ENCODE measurements around the gene GDPGP1. TPM values are rescaled to one million over a fixed set of nuclear protein-coding genes. Genes with fewer than 3 reads are reported as not detected.

Gene GDPGP1
- total RNA-seq, 1 experiment from 2014 or later: 4.2 TPM

DNA sequence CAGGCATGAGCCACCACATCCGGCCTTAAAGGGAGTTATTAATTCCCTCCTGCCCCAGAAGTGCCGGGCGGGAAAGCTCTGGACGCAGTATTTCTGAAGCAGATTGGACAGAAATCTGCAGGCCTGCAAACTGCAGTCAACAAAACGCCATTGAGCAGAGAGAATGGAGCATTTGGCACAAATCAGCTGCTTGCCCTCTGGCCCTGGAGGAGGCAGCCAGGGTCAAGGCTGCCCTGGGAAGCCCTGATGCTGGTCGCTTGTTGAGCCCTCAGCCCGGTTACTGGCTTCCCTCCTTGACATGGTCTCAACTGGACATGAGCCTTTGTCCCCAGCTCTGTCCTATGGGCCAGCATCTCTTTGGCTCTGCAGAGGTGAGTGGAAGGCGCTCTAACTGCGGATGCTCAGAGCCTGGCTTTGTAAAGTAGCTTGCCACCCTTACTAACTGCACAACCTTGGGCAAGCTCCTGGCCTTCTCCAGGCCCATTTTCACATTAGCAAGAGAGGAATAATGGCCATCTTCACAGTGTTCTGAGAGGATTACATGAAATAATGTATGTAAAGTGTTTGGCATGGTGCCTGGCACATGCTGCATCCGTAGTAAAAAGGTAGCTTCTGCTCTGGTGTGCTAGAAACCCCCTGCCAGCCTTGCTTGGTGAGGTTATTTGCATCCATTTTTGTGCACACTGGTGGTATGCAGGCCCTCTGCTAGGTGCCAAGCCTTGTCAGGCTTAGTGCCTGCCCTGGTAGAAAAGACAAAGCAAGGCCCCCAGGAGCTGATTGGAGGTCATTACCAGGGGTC is 28.8 kb upstream of the GDPGP1 start:
- DNase-seq (ENCODE audit: low read depth): no peak

DNA sequence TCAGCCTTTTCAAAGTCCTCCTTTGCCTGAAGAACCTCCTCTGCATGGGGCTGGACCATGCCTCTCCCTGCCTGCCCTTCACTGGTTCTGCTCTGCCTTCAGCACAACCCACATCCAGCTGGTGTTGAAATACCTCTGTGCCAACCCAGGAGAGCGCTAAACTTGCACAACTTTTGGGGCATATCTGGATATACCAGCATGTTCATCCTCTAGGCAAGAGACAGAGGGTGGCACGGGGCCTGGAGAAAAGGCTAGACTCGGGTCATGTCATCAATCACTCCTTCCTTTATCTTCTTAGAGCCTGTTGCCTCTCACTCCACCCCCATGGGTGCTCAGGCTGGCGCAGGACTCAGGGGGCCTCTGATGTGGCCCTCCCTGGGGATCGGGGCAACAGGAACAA is 28.1 kb upstream of the GDPGP1 start:
- no peak for DNase-seq (ENCODE audit: low read depth)

DNA sequence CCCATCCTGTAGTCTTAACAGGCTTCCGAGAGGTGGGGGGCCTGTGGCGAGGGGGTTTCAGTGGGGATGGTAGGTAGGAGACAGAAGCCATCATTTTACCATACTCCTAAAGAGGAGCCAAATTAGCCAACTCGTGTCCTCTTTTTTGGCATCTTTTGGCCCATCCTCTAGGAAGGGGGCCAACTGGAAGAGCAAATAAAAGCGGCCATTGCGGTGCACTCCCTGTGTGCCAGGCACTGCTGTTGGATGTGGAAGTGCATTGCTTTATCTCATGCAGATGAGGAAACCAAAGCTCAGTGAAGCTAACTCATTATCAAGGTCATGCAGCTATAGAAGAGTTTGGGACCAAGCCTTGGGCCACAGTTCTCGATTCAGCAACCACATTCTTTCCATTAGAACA is 26.8 kb upstream of the GDPGP1 start:
- DNase-seq (ENCODE audit: low read depth): no peak

DNA sequence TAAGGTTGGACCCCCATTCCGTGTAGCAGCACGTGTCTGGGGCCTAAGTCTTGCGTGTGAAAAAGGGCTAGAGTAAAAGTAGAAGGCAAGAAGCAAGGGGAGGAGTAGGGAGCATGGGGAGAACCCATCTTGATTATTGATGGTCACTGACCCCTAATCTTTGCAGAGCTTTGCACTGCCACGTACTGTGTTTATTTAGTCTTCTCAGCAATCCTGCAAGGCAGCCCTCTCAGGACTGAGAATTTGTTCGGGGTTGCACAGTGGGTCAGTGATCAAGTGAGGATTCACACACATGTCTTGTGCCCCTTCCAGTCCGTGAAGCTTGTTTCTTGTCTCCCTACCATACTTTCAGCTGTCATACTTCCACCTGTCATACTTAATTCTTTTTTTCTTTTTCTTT is 25.7 kb upstream of the GDPGP1 start:
- no peak for DNase-seq (ENCODE audit: low read depth)

DNA sequence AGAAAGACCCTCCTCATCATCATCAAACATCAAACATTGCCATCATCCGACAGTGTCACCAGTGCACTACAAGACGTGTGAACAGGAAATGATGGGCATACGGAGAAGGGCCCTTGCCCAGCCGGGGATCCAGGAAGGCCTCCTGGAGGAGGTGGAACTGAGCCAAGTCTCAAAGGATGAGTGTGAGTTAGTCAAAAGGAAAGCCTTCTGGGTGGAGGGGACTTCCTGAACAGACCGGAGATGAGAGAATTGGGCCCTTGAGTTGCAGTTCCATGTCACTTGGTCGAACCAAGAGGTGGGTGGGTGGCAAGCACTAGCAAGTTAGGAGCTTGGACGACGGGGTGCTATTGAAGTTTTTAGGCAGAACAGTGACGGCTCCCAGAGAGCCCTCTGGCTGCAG is 24.4 kb upstream of the GDPGP1 start:
- DNase-seq (ENCODE audit: low read depth): peak; percentile 64

DNA sequence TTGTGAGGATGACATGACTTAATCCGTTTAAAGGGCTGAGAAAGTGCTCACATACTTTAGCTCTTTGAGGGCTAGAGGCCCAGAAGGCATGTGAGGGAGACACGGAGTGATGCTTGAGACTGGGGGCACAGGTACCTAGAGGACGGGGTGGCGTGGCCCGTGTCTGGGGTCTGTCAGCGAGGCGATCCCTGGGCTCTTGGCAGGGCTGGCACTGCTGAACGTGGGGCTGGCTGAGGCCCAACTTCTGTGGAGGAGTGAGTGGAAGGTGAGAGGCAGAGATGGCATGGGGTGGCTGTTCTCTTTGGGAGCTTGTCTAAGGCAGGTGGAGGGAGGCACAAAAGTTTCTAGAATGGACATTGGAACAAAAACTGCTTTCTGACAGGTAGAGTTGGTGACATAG is 23.4 kb upstream of the GDPGP1 start:
- DNase-seq (ENCODE audit: low read depth): no peak

DNA sequence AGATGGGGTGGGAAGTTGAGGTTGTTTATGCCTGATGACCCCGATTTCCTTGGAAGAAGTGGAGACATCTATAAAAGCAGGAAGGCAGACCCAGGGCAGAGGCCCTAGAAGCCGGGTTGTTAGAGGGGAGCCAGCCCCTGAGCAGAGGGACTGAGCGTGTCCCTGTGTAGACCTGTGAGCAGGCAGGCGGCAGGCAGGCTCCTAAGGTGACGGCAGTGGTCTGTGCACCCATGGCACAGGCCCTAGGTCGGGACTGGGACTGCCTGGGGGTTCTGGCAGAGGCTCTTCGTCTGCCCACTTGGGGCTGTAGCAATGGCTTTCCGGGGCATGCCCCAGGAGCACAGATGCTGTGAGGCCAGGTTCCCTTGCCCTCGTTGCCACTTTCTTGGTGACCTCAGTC is 23.0 kb upstream of the GDPGP1 start:
- DNase-seq (ENCODE audit: low read depth): no peak

DNA sequence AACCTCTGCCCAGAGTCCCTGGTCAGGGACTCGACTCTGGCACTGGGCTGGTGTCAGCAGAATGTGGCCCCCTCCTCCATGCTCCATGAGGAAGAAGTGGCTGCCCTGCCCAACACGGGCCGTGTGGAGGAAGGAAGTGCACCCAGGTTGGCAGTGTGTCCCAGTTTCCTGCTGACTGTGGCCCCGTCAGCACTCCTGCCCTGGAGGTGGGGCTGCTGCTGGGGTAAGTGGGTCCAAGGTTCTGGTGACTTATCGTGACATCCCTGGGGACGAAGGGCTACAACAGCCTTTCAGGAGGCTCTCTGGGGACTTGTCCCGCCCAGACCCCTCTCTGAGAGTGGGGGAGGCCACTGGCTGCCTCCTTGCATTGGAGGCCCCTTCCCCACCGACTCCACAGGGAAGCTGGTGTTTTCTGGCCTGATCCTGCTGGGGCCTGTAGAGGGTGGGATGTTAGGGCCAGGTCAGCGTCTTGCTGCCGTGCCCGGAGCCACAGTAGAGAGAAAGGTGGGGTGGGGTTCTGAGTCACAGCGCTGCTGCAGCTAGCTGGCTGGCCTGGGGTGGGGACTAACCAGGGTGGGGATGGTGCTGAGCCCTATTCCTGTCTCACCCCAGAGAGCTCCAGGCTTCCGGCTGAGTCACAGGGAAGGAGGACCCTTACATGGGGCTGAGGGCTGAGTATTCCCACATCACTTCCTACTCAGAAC is 22.4 kb upstream of the GDPGP1 start:
- peak; percentile 95 for DNase-seq (ENCODE audit: low read depth)

DNA sequence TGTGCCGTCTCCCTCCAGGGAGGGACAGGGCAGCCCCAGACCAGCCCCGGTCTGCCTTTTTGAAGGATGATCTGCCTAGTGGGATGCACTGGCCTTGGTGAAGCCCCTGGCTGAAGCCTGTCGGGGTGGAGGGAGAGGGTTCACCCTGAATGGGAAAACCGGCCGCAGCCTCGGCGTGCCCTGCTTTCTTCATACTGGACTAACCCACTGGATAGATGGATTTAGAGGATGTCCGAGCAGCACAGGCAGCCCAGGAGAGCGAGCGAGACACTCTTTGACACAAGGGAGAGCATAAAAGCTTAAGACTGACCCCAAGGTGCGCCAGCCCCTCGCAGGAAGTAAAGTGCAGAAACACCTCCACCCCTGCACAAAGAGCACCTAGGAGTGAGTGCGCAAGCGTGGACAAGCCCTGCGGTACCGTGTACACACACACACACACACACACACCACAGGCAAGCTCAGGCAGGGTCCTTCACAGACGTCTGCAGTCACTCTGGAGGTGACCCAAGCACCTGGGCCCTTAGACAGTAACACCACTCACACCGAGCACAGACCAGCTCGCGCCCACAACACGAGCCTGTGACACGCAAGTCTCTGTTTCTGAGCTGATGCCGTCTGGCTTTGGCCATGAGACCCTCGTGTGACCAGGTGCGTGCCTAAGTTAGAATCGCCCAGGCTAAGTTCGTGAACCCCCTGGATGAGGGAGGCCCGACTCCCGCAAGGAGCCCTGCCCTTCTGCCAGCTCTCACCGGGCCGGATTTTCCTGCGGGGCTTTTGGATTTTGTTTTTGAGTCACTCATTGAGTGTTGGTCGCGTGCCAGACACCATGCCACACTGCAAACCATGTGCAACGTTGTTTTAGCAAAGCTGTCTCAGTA is 21.5 kb upstream of the GDPGP1 start:
- peak; percentile 84 for DNase-seq (ENCODE audit: low read depth)

DNA sequence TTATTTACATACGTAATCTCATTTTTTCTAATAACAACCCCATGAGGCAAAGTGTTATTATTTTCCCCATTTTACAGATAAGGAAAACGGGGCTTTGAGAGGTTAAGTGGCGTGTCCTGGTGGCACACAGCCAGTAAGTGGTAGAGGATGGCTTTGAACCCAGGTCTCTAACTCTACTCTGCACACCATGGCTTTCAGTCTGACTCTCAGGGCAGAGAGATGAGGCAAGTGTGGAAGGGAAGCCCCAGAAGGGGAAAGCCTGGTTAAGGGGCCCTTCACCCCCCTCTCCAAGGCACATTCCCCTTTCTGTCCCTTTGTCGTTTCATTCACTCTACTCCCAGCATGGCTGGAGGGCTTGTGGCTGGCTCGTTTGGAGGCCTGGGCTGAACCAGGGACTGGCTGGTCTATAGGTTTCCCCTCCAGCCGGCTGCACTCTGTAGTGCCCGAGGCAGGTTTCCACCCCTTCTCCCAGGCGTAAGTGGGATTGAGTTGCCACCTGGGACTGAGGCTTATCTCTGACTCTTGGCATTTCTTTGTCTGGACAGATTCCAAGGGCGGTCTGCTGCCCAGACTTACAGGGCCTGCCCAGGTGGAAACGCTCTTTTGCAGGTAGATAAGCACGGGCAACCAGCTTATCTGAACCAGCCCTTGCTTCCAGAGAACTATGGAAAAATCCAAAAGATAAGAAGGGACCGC is 20.7 kb upstream of the GDPGP1 start:
- peak; percentile 25 for DNase-seq (ENCODE audit: low read depth)

DNA sequence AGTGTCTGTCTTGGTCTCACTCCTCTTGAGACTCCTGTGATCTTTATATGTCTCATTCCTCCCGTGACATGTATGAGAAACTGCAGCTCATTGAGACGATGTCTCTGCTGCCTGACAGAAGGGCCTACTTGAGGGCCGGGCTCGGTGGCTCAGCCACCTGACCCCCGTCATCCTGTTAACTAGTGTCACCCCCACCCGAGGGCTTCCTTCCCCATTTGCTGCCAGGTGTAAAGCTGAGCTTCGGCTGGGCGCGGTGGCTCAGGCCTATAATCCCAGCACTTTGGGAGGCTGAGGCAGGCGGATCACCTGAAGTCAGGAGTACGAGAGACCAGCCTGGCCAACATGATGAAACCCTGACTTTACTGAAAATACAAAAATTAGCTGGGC is 20.2 kb upstream of the GDPGP1 start:
- no peak for DNase-seq (ENCODE audit: low read depth)

DNA sequence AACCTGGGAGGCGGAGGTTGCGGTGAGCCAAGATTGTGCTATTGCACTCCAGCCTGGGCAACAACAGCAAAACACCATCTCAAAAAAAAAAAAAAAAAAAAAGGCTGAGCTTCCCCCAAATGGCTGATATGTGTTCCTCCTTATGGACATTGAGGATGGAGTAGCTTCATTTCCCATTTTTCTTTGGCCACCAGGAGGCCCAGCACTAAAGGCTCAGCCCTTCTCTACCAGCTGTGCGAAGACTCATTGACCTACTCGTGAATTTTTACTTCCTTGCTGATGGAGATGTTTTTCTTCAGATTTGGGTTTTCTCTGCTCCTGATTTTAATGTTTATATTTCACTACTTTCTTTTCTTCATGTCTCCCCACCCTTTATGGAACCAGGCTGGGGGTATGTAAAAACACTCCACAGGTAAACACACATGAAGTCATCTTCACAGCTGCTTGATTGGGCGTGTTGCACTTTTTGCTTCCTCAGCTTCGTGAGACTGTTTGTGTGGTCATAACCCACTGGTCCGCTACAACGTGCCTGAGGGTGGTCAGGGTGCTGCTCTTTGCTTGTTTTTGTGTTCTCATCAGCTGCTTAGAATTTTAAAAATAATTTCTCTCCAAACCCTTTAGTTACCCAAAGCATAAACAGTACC is 19.3 kb upstream of the GDPGP1 start:
- peak; percentile 22 for DNase-seq (ENCODE audit: low read depth)

DNA sequence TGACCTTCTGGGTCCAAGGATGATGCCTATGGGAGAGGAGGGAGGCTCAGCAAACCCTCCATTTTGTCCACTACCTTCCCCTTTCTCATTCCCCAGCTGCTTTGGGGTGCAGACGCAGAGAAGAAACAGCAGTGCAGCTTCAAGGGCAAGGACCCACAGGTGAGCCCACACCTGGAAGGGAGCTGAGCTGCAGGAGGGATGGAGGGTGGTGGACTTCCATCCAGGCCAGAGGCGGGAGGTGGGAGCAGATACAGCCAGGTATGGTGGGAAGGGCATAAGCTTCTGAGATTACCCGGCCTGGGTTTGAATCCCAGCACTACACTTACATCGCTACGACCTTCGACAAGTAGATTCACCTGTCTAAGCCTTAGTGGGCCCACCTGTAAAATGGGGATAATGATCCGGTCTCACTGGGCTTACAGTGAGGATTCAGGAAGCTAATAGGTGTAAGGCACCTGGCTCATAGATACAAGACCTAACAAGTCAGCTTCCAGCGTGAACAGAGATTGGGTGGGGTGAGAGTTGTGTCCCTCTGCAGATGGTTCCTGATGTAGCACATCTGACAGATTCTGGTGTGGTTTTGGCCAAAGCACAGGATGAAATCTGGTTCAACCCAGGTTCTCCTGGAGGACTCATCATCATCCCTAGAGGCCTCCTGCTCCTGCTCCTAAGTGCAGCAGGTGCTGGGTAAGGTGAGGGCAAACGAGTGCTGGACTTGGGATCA is 16.2 kb upstream of the GDPGP1 start:
- DNase-seq (ENCODE audit: low read depth): no peak

DNA sequence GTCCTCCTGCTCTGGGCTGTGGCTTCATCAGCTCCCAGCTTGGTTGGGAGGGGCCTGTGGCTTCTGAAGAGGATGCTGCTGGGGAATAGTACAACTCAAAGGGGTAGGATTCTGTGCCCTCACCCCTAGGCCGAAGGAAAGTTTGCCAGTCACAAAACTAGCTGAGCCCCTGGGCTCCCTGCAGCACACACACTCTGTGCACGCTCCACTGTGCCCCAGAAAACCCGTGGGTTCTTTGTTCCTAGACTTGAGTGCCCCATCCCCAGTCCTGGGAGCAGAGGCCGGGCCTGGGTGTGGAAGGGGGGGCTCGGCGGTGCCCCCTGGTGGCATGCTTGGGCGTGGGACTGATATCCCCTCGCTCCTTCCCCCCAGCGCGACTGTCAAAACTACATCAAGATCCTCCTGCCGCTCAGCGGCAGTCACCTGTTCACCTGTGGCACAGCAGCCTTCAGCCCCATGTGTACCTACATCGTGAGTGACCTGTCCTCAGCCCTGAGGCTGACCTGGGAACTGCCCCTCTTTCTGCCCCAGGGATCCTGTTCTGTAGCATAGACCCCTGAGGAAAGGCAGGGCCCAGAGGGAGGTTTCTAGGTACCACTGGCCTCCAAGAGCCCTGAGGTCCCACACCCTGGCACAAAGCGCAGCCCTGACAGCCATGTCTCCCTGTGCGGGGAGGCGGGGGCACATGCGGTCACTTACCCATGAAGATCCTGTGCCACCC is 14.4 kb upstream of the GDPGP1 start:
- peak; percentile 40 for DNase-seq (ENCODE audit: low read depth)

DNA sequence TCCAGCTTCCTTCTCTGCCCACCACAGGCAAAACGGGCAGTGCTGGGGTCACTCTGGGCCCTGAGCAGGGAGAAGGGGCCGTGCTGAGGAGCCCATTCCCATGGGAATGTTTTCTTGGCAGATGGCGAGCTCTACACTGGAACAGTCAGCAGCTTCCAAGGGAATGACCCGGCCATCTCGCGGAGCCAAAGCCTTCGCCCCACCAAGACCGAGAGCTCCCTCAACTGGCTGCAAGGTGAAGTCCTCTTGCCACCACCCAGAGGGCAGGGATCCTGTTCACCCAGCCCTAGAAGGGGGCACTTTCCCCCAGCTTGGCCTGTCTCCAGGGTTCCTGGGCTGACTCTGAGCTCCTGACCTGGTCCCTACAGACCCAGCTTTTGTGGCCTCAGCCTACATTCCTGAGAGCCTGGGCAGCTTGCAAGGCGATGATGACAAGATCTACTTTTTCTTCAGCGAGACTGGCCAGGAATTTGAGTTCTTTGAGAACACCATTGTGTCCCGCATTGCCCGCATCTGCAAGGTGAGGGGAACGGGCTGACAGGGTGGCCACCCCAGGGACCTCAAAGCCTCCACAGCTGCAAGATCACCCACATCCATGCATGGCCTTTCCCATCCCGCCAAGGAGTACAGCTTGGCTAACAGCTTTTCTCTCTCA is 12.6 kb upstream of the GDPGP1 start:
- peak; percentile 82 for DNase-seq (ENCODE audit: low read depth)

DNA sequence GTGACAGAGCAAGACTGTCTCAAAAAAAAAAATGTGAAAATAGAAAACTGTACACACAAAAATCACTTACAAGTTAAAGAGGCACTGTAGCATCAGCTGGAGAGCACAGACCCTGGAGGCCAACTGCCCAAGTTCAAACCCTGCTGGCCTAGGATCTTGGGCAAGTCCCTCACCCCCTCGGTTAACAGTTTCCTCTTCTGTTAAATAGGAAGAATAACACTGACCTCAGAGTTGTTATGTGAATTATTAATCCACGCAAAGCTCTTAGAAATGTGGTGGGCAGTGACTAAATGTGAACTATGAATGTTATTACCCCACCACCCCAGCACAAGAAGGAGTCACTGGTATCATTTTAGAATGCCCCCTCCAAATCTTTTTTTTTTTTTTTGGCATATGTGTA is 11.5 kb upstream of the GDPGP1 start:
- no peak for DNase-seq (ENCODE audit: low read depth)

DNA sequence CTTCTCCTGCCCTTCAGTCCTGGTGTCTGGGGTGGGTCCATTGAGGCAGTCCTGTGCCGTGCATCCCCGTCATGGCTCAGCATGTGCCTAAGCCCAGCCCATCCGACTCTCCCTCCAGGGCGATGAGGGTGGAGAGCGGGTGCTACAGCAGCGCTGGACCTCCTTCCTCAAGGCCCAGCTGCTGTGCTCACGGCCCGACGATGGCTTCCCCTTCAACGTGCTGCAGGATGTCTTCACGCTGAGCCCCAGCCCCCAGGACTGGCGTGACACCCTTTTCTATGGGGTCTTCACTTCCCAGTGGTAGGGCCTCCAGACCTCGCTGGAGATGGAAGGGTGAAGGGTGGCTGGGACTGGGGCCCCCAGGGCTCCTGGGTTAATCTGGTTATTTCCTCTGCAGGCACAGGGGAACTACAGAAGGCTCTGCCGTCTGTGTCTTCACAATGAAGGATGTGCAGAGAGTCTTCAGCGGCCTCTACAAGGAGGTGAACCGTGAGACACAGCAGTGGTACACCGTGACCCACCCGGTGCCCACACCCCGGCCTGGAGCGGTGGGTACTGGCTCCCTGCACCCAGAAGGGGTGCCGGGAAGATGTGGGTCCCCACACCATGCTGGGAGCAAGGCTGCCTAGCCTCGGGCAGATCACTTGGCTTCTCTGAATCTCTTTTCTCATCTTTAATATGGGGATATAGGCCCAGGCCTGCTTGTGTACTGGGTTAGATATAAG is 10.4 kb upstream of the GDPGP1 start:
- no peak for DNase-seq (ENCODE audit: low read depth)

DNA sequence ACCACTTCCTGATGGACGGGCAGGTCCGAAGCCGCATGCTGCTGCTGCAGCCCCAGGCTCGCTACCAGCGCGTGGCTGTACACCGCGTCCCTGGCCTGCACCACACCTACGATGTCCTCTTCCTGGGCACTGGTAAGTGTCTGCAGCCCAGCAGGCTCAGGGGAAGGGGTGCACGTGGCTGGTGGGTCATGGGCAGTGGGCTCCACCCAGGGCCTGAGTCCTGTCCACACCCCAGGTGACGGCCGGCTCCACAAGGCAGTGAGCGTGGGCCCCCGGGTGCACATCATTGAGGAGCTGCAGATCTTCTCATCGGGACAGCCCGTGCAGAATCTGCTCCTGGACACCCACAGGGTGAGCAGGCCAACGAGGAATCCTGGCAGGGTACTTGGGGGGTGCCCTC is 9.0 kb upstream of the GDPGP1 start:
- DNase-seq (ENCODE audit: low read depth): no peak
